Measurements from ENCODE around the gene ADSS2.
A peak's percentile ranks its signal among the peaks of the same experiment; 100 is the strongest.
"Not testable (repeated sequence)": the region's sequence is repeated elsewhere in the genome, so short reads cannot be mapped to it uniquely, and the experiment has no call there.

The ADSS2 gene

GRCh38 chr1:244451539-244451950 is at the start of gene ADSS2:
TSS of gene ADSS2 (minus strand) at chr1:244451909. CDS start at chr1:244451817, 92 bp downstream.
- no peak for DNase-seq

GRCh38 chr1:244500515-244500914 is 48.8 kb upstream of the ADSS2 start:
- DNase-seq = not testable (repeated sequence)

- DNase-seq = not testable (repeated sequence)
Observed at GRCh38 chr1:244499484-244499883, 47.8 kb upstream of the ADSS2 start.

GRCh38 chr1:244497805-244498204 is 46.1 kb upstream of the ADSS2 start:
- DNase-seq = no peak

GRCh38 chr1:244496186-244496585 is 44.5 kb upstream of the ADSS2 start:
- DNase-seq = no peak

GRCh38 chr1:244494653-244495052 is 42.9 kb upstream of the ADSS2 start:
- DNase-seq = no peak

GRCh38 chr1:244484971-244485370 is 33.3 kb upstream of the ADSS2 start:
- DNase-seq = not testable (repeated sequence)

- no peak for DNase-seq
Observed at GRCh38 chr1:244473059-244473605, 21.4 kb upstream of the ADSS2 start.

- DNase-seq = no peak
Observed at GRCh38 chr1:244466724-244467123, 15.0 kb upstream of the ADSS2 start.

GRCh38 chr1:244461245-244462071 is 9.7 kb upstream of the ADSS2 start, which contains the start of gene CATSPERE:
TSS of gene CATSPERE (plus strand) at chr1:244461273. CDS start at chr1:244461430, 157 bp downstream.
- DNase-seq = no peak

- no peak for DNase-seq
Observed at GRCh38 chr1:244460197-244460596, 8.5 kb upstream of the ADSS2 start.

- no peak for DNase-seq
Observed at GRCh38 chr1:244458781-244459180, 7.1 kb upstream of the ADSS2 start.

GRCh38 chr1:244456586-244456985 is 4.9 kb upstream of the ADSS2 start:
- DNase-seq = no peak

GRCh38 chr1:244454412-244454811 is 2.7 kb upstream of the ADSS2 start:
- DNase-seq = no peak

GRCh38 chr1:244451951-244452795 is 464 bp upstream of the ADSS2 start:
- peak; percentile 99 for DNase-seq

- peak; percentile 14 for DNase-seq
Observed at GRCh38 chr1:244450597-244451538, 841 bp downstream of the ADSS2 start.

GRCh38 chr1:244449936-244450508 is 1.7 kb downstream of the ADSS2 start:
- DNase-seq = no peak

- no peak for DNase-seq
Observed at GRCh38 chr1:244448279-244449036, 3.3 kb downstream of the ADSS2 start.

- no peak for DNase-seq
Observed at GRCh38 chr1:244447552-244447951, 4.2 kb downstream of the ADSS2 start.

- DNase-seq = no peak
Observed at GRCh38 chr1:244447024-244447423, 4.7 kb downstream of the ADSS2 start.

Measured in GDM1 (cell line).